NCI-H2107 treated with DMSO at 0.1 percent for 48 hours (cell line): Measurements from ENCODE around the gene KIAA1217.

Experiments
- DNase-seq: peaks from one replicate; lab custom pipeline; 2025; ENCODE audit not compliant: unreplicated experiment; lab: John Stamatoyannopoulos, UW

KIAA1217 gene

DNA sequence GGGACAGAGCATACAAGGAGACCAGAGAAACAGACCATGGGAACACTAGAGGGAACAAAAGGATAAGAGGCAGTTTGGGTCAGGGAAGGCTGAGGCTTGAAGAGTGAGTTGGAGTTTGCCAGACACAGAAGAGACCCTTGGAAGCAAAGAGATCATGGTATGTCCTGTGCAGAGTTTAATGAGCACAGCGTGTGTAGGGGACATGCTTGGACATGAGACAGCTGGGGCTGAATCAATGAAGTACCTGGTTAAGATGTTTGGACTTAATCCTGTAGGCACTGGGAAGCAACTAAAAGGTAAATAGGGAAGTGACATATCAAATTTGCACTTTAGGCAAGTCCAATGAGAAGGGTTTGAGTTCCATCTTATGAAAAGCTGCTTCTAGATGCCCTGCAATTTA is 79.6 kb downstream of the KIAA1217 start:
- no peak for DNase-seq

GRCh38 chr10:24289235-24289634 is 80.3 kb downstream of the KIAA1217 start:
- DNase-seq = no peak

- no peak for DNase-seq
Measured at GRCh38 chr10:24292304-24293293, 83.7 kb downstream of the KIAA1217 start.

GRCh38 chr10:24299578-24300260 is 90.8 kb downstream of the KIAA1217 start:
- no peak for DNase-seq

- DNase-seq = no peak
Measured at GRCh38 chr10:24303522-24304310, 94.8 kb downstream of the KIAA1217 start.

DNA sequence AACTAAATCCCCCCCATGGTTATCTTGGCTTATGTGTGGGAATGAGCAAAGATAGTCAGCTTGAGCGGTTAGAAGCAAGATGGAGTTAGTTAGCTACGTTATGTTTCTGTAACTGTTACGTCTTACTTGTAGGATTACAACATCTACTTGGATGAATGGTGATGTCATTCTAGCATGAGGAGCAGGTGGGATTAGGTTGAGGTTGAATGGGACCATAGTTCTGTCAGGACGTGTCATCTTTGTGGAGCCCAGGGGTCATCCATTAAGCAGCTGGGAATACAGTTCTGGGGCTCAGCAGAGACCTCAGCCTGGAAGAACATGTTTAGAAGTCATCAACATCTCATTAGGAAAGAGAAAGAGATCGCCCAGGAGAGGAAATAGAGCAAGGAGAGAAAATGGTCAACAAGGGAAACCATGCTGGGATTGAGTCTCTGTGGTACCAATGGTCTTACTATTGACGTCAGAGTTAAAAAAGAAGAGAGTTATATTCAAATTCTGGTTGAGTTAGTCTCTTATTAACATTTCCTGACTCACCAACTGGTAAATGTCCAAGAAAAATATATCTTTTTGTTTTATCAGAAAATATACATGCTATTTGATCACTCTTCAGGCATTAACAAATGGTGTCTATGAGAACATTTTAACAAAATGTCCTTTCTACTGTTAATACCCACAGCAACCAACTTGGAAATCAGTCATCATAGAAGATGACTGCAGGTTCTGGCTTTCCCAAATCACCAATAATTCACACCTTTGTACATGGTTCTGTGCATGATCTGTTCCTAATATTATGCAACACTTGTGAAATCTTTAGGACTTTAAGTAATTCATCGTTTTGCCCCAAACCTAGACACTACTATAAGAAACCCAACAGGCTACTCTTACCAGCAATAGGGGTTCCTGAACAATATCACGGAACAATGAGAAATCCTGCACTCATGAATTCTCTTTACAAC is 96.9 kb downstream of the KIAA1217 start:
- no peak for DNase-seq

- DNase-seq = no peak
Measured at GRCh38 chr10:24306507-24306875, 97.6 kb downstream of the KIAA1217 start.

DNA sequence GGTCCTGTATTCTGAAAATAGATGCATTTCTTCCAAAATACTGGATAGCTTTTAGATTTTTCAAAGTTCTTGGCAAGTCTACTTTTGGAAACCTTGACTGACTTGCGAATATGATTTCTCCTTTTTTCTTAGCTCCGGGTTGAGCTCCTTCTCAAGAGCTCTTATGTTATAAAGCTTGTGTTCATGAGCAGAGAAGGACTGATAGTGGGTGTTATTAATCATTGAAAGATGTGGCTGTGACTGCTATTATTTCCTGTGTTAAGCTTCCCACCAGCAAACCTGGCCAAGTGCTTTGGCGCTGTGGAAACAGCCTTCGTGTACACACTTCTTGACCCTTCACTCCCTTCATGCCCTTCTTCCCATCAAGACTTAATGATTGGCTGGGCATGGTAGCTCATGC is 98.2 kb downstream of the KIAA1217 start:
- DNase-seq = no peak

- no peak for DNase-seq
Measured at GRCh38 chr10:24307696-24308485, 99.0 kb downstream of the KIAA1217 start.

DNA sequence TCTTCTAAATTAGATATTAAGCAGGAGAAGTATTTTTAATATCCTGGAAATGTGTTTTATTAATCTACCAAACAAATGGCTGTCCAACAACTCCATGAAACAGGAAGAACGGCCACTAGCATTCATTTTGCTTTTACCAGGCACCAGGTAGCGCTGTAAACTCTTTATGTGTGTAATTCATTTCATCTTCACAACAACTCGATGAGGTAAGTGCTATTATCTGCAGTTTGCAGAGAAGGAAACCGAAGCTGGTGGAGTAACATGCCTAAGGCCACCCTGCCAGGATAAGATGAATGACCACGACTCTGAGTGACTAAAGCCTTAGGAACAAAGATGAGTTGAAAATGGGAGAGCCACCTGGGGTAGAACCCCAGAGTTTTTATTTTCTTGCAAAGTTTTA is 101.2 kb downstream of the KIAA1217 start:
- no peak for DNase-seq

DNA sequence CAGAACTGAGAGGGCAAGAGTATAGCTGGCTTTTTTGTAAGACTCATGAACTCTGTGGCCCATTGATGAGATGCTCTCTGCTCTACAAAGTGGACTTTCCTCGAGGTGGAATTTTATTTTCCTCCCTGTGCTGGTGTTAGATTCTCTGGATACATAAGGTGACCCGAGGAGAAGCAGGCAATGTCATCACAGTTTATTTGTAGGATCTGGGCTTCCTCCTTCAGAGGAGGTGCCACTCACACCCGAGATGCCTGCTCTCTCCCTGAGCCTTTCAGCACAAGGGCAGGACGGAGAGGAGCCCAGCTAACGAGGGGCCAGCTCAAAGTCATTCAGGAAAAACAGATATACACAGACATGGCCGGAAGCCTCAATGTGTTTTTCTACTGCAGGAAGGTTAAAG is 103.0 kb downstream of the KIAA1217 start:
- no peak for DNase-seq

GRCh38 chr10:24313283-24313682 is 104.3 kb downstream of the KIAA1217 start:
- no peak for DNase-seq

GRCh38 chr10:24315211-24315610 is 106.3 kb downstream of the KIAA1217 start:
- DNase-seq = no peak

DNA sequence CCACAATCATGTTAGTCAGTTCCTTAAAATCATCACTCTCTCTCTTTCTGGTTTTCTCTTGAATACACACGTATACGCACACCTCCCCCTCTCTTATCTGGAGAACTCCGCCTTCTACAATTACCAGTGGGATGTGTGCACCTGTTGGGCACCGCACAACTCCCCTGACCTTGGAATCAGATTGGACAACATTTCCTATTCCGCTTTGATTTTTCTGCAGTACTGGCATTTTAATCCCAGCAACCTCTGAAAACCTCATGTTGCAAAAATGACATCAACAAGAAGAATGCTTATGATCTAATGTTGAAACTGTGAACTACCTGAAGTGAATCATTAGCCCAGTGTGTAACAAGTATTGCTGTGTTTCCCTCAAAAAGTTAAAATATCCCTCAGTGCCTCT is 109.6 kb downstream of the KIAA1217 start:
- no peak for DNase-seq

- DNase-seq = no peak
Measured at GRCh38 chr10:24320373-24320772, 111.4 kb downstream of the KIAA1217 start.

- no peak for DNase-seq
Measured at GRCh38 chr10:24324651-24325050, 115.7 kb downstream of the KIAA1217 start.

DNA sequence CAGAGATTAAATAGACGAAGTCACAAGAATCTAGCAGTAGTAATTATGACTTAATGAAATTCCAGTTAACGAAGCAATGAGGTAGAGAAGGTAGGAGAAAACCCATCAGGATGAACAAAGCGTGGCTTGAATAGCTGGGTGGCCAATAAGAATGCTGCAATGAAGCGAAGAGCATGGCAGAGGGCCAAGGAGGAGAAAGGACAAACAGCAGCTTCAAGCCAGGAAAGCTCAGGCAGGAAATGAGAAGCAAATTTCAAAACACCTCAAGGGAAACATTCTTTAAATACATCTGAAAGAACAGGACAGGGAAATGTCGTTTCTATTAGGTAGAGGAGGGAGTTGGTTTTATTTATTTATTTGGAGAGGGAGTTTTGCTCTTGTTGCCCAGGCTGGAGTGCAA is 122.5 kb downstream of the KIAA1217 start:
- no peak for DNase-seq

- DNase-seq = no peak
Measured at GRCh38 chr10:24333736-24334135, 124.8 kb downstream of the KIAA1217 start.

DNA sequence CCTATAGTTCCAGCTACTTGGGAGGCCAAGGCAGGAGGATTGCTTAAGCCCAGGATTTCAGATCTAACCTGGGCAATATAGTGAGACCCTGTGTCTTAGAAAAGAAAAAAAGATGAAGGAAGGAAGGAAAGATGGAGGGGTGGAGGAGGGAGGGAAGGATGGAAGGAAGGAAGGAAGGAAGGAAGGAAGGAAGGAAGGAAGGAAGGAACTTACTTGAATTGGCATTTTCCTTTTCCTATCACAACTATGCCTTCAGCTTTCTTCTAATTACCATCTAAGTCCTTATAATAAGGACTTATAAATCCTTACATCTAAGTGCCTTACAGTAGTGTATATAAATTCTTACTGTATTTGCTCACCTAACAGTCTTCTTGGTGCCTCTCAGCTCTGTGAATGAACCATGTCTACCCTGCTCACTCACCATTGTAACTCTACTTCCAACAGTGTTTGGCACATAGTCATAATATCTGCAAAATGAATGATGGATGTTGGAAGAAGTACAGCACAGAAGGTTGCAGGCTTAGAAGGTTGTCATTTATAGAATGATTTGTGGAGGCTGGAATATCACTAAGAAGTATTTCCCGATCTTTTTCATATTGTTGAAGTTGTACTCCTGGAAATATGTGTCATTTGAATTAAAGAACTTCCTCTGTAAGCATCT is 125.5 kb downstream of the KIAA1217 start:
- DNase-seq = no peak
